IPS-NIHi7 (cell line): ENCODE data around the gene TRIAP1.
"Not testable (repeated sequence)": the region's sequence is repeated elsewhere in the genome, so short reads cannot be mapped to it uniquely, and the experiment has no call there.

Source experiments
- DNase-seq: peaks from one replicate; pipeline ENCODE4 v3.0.0; 2012; ENCODE audit warnings: mixed read lengths; ENCODE audit errors: extremely low spot score

Gene TRIAP1

DNA sequence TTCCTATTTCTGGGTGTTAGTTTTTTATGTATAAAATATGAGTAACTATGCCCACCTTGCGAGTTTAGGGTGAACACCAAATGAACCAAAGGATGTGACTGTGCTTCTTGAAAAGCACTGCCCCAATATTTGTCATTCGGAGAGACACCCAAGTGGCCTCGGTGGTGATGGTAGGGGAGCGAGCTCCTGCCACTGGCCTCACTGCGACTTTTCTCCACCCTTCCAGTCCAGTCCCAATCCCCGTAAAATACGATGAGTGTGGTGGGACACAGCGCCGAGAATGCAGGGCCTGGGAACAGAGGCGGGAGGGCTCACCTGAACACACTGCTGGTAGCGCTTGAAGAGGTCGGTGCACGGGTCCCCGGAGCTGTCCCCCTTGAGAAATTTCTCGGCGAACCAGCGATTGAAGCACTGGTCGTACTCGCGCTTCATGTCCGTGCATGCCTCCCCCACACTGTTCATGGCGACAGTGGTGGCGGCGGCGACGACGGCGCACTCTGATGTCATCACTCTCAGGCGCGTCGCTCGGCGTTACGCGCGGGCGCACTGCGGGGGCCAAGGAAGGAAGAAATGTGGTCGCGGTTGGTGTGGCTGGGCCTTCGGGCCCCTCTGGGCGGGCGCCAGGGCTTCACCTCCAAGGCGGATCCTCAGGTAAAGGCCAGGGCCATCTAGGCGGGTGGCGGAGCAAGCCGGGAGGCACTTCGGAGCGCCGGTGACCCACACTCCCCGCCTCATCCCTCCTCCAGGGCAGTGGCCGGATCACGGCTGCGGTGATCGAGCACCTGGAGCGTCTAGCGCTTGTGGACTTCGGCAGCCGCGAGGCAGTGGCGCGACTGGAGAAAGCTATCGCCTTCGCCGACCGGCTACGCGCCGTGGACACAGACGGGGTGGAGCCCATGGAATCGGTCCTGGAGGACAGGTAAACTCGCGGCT lies at the start of gene TRIAP1, which contains the start of gene GATC:
TSS of gene TRIAP1 (minus strand) at position 474 of the 933 bp plus-strand sequence. CDS start at position 462, 12 bp downstream.
TSS of gene GATC (plus strand) at position 534 of the 933 bp plus-strand sequence. CDS start at position 571, 37 bp downstream.
- DNase-seq = peak; percentile 80

DNA sequence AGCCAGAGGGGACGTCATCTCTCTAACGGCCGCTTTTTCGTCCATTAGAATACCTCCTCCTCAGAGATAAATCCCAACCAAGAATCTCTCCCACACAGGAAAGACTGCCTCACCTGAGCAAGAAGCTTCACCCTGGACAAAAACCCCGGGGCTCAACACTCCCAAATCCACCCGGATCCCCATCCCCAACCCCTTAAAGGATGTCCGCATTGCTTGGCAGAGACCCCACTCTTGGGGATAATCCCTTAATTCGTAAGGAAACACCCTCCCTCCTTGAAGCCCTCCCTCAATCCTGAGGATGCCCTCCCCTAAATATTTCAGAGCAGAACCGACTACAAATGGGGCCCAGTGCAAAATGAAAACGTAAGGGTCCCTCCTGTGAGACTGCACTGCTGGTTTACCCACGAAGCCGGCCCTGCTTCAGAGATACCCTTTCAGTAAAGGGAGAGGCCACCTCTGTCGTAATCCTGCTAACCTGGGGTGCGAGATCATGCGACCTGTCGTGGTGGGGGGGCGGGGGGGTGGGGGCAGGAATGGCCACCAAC lies 49.1 kb upstream of the TRIAP1 start:
- no peak for DNase-seq

DNA sequence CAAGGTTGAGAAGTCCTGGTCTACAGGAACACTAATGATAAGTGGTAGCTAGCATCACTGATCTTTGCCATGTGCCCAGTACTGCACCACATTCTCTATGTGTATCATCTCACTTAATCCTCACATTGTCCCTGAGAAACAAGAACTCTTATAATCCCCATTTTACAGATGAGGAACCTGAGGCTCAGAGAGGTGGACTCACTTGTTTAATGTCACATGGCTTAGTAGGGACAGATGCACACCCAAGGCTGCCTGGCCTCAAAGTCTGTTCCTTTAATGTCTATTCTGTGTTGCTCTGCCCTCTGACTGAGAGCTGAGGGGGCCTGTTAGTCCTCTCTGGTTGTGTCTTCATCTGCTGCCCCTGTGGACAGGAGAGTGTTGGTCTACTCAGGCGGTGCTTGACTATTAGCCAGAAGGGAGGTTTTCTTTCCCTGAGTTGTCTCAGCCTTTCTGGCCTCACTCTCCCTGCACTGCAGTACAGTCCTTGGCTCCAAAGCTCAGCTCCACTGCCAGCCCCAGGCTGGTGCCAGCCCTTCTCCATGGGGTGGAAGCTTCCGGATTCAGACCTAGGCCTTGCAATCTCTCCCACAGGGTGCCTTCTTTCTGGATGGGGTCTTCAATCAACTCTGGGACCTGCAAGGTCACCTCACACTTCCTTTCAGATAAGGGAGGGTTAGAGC lies 44.8 kb upstream of the TRIAP1 start:
- DNase-seq = no peak

DNA sequence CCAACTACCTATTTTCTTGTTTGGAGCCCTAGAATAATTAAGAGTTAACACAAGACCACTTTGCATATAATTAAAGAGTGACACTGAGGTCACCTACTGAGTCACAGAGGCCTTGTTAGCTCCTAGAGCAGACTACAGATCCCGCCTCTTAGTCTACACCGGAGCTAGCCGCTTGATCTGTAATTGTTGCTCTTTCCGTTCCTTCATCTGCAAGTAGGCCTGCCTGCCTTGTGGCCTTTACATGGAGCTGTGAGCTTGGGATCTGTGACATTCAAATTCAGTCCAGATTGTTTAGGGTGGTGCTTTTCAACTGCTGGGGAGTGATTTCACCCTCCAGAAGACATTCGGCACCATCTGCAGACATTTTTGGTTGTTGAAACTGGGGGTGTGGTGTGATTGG lies 44.1 kb upstream of the TRIAP1 start:
- DNase-seq = no peak

DNA sequence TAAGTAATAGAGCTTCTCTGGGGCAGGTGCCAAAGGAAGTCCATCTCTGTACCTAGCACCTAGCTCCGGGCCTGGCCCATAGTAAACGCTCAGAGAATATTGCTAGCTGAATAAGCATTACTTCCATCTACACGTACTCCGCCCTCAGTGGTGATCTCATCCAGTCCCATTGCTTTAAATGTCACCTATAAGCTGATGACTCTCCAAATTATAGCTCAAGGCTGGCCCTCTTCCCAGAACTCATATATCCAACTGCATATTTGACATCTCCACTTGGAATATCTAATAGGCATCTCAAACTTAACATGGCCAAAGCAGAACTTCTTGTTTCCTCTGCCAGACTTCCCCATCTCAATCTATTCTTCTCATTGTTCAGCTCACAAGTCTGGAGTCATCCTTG lies 42.8 kb upstream of the TRIAP1 start:
- DNase-seq = no peak

DNA sequence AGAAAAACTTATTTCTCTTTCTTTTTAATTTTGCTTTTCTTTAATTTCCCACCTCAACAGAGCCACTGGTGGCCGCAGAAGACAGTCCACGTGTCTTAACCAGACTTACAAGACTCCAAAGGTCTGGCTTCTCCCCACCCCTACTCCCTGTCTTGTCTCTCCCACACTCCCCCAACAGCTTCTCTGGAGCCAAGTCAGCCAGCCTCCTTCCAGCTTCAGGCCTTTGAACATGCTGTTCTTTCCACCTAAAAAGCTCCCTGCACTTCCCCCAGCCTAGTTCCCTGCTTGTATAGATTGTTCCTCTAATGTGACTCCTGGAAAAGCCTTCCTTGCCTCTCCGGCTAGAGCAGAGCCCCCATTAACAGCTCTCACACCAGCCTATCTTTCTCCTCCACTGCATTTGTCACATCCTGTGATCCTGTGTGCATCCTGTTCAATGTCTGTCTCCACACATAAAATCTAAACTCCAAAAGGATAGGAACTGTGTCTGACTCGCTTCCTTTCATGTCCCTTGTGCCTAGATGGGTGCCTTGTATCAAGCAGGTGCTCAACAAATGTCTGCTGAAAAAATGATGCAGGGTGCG lies 42.0 kb upstream of the TRIAP1 start:
- no peak for DNase-seq

DNA sequence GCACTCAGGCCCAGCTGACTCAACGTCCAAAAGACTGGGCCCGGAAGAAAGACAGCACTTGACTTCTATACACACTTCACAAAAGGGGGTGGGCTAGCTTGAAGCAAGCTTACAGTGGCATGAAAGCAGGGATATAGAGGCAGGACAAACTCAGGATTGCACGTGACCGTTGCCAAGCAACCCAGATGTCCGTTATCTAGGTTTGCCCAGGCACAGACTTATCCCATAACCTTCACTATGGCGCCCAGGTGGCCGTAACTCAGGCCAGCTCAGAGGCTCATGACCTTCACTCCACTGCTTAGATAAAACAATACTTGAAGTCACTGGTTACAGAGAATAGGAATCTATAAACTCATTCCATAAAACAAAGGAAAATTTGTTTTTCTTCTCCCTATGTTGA lies 41.4 kb upstream of the TRIAP1 start:
- not testable (repeated sequence) for DNase-seq

DNA sequence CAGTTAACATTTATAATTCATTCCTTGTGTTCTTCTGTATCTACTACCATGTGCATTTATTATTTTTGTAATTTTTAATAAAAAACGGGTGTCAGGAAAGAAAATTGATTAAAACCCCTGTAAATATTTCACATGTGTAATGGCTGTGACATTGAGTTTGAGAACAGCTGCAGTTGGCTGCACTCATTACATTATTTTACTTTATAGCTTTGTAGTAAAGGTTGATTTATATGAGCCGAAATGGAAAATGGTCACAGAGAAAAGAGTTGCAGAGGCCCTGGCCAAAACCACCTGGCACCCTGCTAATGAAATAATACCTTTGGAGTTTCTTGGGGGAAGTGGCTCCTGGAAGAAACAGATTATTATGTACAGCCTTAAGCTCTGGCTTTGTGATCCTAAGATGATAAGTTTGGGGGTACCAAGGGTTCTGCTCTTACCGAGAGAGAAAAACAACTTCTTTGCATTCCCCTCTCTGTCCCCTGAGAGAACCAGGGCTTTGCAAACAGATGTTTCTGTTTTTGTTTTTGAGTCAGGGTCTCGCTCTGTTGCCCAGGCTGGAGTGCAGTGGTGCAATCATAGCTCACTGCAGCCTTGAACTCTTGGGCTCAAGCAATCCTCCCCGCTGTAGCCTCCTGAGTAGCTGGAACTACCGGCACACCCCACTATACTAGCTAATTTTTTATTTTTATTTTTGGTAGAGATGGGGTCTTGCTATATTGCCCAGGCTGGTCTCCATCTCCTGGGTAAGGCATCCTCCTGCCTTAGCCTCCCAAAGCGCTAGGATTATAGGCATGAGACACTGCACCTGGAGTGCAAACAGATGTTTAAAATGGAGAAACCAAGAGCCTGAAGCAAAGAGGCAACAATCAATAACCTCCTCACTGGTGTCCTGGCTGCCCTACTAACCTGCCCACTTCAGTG lies 40.0 kb upstream of the TRIAP1 start:
- no peak for DNase-seq

DNA sequence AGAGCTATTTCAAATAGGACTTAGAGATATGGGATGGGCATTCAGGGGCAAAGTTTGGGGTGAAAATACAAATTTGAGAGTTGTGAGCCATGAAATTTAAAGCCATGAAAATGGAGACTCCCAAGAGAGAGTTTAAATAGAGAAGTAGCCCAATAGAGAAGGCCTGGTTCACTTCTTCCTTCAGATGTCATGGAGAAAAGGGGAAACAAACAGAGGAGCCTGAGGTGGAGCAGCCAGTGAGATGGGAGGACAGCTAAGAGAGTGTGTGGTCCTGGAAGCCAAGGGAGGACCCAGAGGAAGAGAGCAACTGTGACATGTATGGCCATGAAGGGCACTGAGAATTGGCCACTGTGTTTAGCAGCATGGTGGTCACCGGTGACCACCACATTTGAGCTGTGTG lies 37.4 kb upstream of the TRIAP1 start:
- no peak for DNase-seq

DNA sequence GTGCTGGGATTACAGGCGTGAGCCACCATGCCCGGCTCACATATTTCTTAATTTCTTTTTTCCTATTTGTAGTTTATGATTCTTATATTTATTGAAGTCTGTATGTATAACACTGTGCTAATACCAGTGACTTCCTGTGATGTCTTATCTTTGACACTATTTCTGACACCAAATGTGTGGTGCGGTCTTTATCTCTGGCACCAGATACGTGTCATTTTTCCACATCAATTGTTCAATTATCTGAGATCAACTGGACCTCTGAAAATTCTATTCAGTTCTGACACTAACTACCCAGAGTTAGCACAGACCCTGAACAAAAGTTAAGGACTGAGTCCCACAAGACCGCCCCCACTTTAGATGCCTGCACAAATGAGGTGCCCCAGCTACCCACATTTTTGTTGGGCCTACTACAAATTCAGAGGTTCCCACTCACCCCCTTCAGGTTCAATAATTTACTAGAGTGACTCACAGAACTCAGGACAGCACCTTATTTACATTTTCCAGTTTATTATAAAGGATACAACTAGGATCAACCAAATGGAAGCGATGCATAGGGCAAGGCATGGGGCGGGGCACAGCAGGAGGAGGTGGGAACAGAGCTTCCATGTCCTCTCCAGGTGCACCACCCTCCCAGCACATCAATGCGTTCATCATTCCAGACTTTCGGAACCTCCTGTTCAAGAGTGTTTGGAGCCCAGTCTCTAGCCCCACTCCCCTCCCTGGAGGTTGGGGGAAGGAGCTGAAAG lies 35.0 kb upstream of the TRIAP1 start:
- no peak for DNase-seq

DNA sequence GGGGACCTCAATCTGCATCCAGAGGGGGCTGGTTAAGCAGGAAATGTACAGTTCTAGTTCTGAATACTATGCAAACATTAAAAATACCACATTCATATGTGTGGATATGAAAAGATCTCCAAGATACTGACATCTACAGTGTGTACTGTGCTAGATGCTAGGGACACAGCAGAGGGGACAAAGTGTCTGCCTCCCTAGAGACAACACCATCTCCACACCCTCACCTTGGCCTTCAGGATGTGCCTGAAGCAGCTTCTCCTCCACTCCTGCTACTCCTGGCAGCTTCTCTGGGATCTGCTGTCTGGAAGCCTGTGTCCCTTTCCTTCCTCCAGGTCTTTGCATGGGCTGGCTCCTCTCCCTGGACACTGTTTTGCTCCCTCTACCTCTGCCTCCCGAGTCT lies 34.0 kb upstream of the TRIAP1 start:
- no peak for DNase-seq

DNA sequence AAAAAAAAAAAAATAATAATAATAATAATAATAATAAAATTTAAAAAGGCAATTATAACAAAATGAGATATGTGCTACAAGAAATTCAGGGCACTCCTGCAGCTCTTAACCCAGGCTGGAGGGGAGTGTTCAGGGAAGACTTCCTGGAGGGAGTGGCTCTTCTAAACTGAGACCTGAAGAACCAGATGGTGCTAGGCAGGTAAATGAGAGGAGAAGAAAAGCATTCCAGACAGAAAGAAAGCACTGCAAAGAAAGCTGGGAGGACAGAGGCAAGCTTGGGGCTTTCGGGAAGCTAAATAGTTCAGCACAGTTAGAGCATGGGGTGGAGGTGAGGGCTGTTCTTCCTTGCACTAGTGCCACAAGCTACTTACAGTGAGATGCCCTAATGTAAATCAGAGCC lies 33.3 kb upstream of the TRIAP1 start:
- no peak for DNase-seq

DNA sequence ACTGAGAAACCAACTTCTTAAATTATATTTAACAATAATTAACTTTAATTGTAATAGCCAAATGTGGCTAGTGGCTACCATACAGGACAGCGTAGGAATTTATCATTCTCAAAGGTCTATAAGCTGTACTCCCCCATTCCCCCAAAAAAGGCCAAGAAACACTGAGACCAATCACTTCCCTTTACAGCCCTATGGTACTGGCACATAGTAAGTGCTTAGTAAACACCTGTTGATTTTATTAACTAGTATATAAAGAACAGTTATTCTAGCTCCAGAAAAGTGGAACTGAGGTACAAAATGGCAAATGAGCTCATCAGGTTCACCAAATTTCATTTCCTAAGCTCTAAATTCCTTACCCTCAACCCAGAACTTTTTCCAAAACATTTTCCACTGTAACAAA lies 29.5 kb upstream of the TRIAP1 start:
- no peak for DNase-seq

DNA sequence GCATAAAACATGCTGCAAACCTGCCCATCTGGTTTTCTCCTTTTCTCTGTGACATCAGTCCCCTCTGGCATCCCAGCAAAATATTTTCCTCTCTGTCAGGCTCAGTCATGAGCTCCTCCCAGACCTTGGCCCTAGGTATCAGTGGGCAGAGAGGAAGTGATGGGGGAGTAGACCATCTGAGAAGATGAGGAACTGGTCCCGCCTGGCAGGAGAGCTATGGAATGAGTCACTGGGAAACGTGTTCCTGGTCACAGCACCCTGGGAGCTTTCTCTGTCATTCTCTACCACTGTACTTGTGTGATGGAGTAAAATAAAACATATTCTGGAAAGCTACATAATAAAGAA lies 28.4 kb upstream of the TRIAP1 start:
- DNase-seq = peak; percentile 44

DNA sequence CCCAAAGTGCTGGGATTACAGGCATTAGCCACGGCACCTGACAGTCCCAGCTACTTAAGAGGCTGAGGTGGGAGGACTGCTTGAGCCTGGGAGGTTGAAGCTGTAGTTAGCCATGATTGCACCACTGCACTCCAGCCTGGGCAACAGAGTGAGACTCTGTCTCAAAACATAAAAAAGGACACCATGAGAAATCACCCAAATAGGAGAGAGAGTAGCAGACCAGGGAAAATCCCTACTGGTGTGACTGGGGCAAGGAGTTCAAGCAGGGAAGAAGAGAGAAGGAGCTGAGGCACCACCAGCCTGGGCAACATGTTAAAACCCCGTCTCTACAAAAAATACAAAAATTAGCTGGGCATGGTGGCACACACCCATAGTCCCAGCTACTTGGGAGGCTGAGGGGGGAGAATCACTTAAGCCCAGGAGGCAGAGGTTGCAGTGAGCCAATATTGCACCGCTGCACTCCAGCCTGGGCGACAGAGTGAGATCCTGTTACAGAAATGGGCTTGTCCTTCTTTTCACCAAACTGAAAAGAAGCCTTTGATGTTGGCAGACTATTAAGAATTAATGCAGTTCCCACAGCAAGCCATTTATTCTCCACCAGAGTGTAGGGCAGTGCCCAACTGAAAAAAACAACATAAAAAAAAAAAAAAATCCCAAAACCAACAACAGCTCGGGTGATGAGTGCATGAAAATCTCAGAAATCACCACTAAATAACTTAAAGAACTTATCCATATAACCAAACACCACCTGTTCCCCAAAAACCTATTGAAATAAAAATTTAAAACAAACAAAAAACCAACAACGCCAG lies 27.8 kb upstream of the TRIAP1 start:
- no peak for DNase-seq

DNA sequence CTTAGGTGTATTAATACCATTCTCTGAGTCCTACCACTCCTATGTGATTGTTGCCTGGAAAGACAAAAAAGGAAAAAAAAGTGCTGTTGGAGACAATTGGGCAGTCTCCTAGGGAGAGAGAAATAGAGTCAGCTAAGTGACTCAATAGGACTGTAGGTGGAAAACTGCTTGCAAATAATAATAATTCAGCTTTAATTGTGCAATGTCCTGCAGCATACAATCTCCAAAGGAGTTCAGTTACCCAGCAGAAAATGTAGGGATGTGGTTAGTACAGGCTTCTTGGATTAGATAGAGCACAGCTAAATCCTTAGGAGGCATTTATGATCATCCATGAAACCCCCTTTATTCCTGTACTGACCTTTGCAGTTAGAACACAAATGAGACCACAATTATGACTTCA lies 26.3 kb upstream of the TRIAP1 start:
- DNase-seq = no peak

DNA sequence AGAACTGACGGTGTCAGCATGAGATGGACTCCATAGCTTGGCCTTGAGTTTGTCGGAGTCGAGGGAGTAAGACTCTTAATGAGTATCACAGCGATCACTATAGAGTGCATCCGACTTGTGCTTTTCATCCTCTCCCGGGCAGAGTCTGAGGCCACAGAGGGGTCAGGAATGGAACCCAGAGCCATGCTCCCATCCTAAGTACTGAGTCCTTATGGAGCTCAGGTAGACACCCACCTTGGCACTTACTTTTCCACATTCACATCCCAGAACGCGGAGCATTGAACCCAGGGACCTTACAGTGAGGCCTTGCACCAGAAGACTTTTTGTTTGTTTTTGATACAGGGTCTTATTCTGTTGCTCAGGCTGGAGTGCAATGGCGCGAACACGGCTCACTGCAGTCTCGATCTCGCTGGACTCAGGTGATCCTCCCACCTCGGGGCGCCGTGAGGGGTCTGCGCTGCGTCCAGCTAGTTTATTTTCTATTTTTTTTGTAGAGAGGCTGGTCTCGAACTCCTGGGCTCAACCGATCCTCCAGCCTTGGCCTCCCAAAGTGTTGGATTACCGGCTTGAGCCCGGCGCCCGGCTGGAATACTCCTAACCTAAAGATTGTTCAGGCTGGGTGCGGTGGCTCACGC lies 24.1 kb upstream of the TRIAP1 start:
- no peak for DNase-seq

DNA sequence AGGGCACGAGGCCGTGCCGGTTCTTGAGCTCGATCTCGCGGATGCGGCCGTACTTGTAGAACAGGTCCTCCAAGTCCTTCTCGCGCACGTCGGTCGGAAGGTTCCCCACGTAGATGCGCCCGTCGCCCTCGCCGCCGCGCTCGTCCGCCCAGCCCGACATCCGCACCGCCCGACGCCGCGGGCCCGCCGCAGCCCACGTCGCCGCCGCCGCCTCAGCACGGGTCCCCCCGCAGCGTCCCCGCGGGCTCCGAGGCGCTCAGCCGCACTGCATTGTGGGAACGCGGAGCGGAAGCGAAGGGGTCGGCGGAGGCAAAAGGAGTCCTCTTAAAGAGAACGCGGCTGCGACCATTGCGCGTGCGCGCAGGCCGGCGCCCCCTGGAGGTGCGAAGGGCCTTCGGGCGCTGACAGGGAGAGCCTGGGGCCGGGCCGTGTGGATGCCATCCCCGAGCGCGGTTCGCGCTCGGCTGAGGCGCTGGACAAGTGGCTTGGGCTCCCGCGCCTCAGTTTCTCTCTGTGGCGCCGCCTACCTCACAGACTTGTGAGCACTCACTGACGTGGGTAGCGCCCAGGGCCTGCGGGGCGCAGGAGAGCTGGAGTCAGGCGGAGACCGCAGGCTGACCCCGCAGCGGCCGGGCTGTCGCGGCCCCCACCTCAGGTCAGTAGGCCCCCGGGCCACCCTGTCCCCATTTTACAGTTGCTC lies 23.4 kb upstream of the TRIAP1 start, which contains the start of gene SRSF9:
TSS of gene SRSF9 (minus strand) at position 299 of the 700 bp plus-strand sequence. CDS start at position 160, 139 bp downstream.
- peak; percentile 98 for DNase-seq
